HFF-Myc (cell line): ENCODE data around the gene KCNK13.

ENCODE experiments used
- DNase-seq: peaks from one replicate; pipeline ENCODE4 v3.0.0-alpha.2; 2011; ENCODE audit warnings: low read depth; ENCODE audit errors: extremely low read depth
- H3K4me3 ChIP-seq: replicated peaks from 2 replicates; pipeline ENCODE4 v1.5.1; 2011; ENCODE audit warnings: low read depth, mild to moderate bottlenecking, control low read depth, low read length
- CTCF ChIP-seq: IDR thresholded peaks from 2 replicates; pipeline ENCODE4 v1.5.1; 2012; ENCODE audit warnings: mild to moderate bottlenecking, low read depth, low read length, control low read depth; ENCODE audit errors: missing control alignments

The KCNK13 gene

GRCh38 chr14:90049390-90049789, 12.4 kb upstream of the KCNK13 start:
- TF ChIP-seq CTCF, result no peak
- no peak for DNase-seq
- H3K4me3 ChIP-seq, result no peak overlapping the region

- no peak for DNase-seq
- TF ChIP-seq CTCF, result no peak
Observed at GRCh38 chr14:90050271-90050670, 11.5 kb upstream of the KCNK13 start.

GRCh38 chr14:90053044-90053443, 8.8 kb upstream of the KCNK13 start:
- H3K4me3 ChIP-seq, result no peak overlapping the region
- no peak for DNase-seq
- no peak for TF ChIP-seq CTCF

More at GRCh38 chr14:90050271-90050670, 11.5 kb upstream of the KCNK13 start:
- no peak overlapping the region for H3K4me3 ChIP-seq

GRCh38 chr14:90054803-90055202, 7.0 kb upstream of the KCNK13 start:
- TF ChIP-seq CTCF, result no peak
- no peak for DNase-seq
- H3K4me3 ChIP-seq, result no peak overlapping the region

GRCh38 chr14:90056826-90057225, 5.0 kb upstream of the KCNK13 start:
- no peak for TF ChIP-seq CTCF
- no peak for DNase-seq
- H3K4me3 ChIP-seq, result no peak overlapping the region

- no peak for TF ChIP-seq CTCF
- H3K4me3 ChIP-seq, result no peak overlapping the region
- no peak for DNase-seq
Observed at GRCh38 chr14:90058876-90059458, 2.8 kb upstream of the KCNK13 start.
